GM21529 (cell line): ENCODE measurements around the gene DHCR7.

ENCODE experiments used
- ATAC-seq: cut with Tn5 transposase; IDR thresholded peaks from one replicate; pipeline ENCODE4 v1.9.1; 2021; ENCODE audit not compliant: unreplicated experiment

DHCR7 gene

GRCh38 chr11:71448257-71449171 lies at the start of gene DHCR7:
Gene DHCR7, minus strand, starts transcription at chr11:71448393. Its CDS starts 3,441 bp downstream, at chr11:71444952.
- ATAC-seq = peak; percentile 81

GRCh38 chr11:71496421-71496820 lies 48.2 kb upstream of the DHCR7 start:
- no peak for ATAC-seq

GRCh38 chr11:71495286-71496230 lies 47.4 kb upstream of the DHCR7 start:
- no peak for ATAC-seq

GRCh38 chr11:71491940-71492339 lies 43.7 kb upstream of the DHCR7 start:
- ATAC-seq = no peak

GRCh38 chr11:71491531-71491930 lies 43.3 kb upstream of the DHCR7 start:
- ATAC-seq = no peak

GRCh38 chr11:71490731-71491390 lies 42.7 kb upstream of the DHCR7 start:
- no peak for ATAC-seq

GRCh38 chr11:71490044-71490730 lies 42.0 kb upstream of the DHCR7 start:
- ATAC-seq = no peak

- peak; percentile 55 for ATAC-seq
Observed at GRCh38 chr11:71489311-71490043, 41.3 kb upstream of the DHCR7 start.

- no peak for ATAC-seq
Observed at GRCh38 chr11:71488681-71489270, 40.6 kb upstream of the DHCR7 start.

- ATAC-seq = no peak
Observed at GRCh38 chr11:71486320-71486719, 38.1 kb upstream of the DHCR7 start.

- ATAC-seq = no peak
Observed at GRCh38 chr11:71485466-71485865, 37.3 kb upstream of the DHCR7 start.

GRCh38 chr11:71485063-71485399 lies 36.8 kb upstream of the DHCR7 start:
- ATAC-seq = no peak

GRCh38 chr11:71484248-71485062 lies 36.3 kb upstream of the DHCR7 start:
- ATAC-seq = no peak

- ATAC-seq = no peak
Observed at GRCh38 chr11:71483692-71484091, 35.5 kb upstream of the DHCR7 start.

- no peak for ATAC-seq
Observed at GRCh38 chr11:71482746-71483364, 34.7 kb upstream of the DHCR7 start.

- no peak for ATAC-seq
Observed at GRCh38 chr11:71482216-71482615, 34.0 kb upstream of the DHCR7 start.

- ATAC-seq = no peak
Observed at GRCh38 chr11:71481101-71481960, 33.1 kb upstream of the DHCR7 start.

- no peak for ATAC-seq
Observed at GRCh38 chr11:71478528-71478840, 30.3 kb upstream of the DHCR7 start.
